ENCODE measurements around the gene CISD3. TPM values are rescaled to one million over a fixed set of nuclear protein-coding genes. Genes with fewer than 3 reads are reported as not detected.

CISD3 gene
- total RNA-seq, 6 experiments from 2014 or later = 34.2 to 88.1 (median 55.1) TPM

- Histone ChIP-seq H3K4me1 (peaks cover 0 to 50% (median 9%) of the 10 kb centered on the region in 4 donors), H3K9me3 (no peaks in the 10 kb centered on the region), H3K4me3 (peak overlapping the region; percentile 48 to 99 (median 99)), H3K36me3 (peaks cover 4 to 21% (median 8%) of the 10 kb centered on the region in 4 donors), H3K27ac (peak overlapping the region; percentile 27 to 78 (median 52)), H3K27me3 (no peaks in the 10 kb centered on the region)
- WGBS (ENCODE audit: insufficient coverage, low coverage, low lambda C conversion rate, missing lambda C conversion rate) = under 1% methylated on average over 36 of the region's 44 CpGs
- DNase-seq (peak; percentile 81 to 87 (median 85)), ATAC-seq (peak; percentile 42 to 62 (median 45))
- intact Hi-C loops (cut with DNase I) = no loop called here
- TF ChIP-seq CTCF (IDR thresholded peaks at IDR 0.05) = no peak
- no peak for TF ChIP-seq POLR2A (IDR thresholded peaks at IDR 0.05)
Observed at GRCh38 chr17:38751808-38752307, 21.7 kb downstream of the CISD3 start.

- ATAC-seq (peak; percentile 77 to 88 (median 84)), DNase-seq (peak; percentile 97 to 99 (median 98))
- no peaks in the 10 kb centered on the region for H3K9me3 ChIP-seq
- H3K4me1 ChIP-seq = peaks cover 0 to 49% (median 9%) of the 10 kb centered on the region in 4 donors
- H3K4me3 ChIP-seq = peak within 1 kb of the TSS; percentile 92 to 99 (median 99)
- WGBS (ENCODE audit: insufficient coverage, low coverage, low lambda C conversion rate, missing lambda C conversion rate) = 0% methylated on average over 37 of the region's 44 CpGs
- TF ChIP-seq POLR2A (IDR thresholded peaks at IDR 0.05) (peak; percentile 54), CTCF (IDR thresholded peaks at IDR 0.05) (no peak)
- peak within 1 kb of the TSS; percentile 70 to 84 (median 80) for H3K27ac ChIP-seq
- H3K27me3 ChIP-seq = no peaks in the 10 kb centered on the region
- H3K36me3 ChIP-seq = peaks cover 4 to 27% (median 12%) of the 10 kb centered on the region in 4 donors
- intact Hi-C loops (cut with DNase I) = no loop called here
Observed at GRCh38 chr17:38752308-38753070, 22.3 kb downstream of the CISD3 start, which contains the start of gene PSMB3. Gene PSMB3 (plus strand): TSS chr17:38752741. CDS start chr17:38752827, 86 bp downstream.

- ATAC-seq (no peak), DNase-seq (no peak)
- no peaks in the 10 kb centered on the region for H3K9me3 ChIP-seq
- WGBS (ENCODE audit: insufficient coverage, low coverage, low lambda C conversion rate, missing lambda C conversion rate) = 5% methylated on average over 16 of the region's 22 CpGs
- H3K36me3 ChIP-seq = peaks cover 8 to 33% (median 16%) of the 10 kb centered on the region in 4 donors
- TF ChIP-seq CTCF (IDR thresholded peaks at IDR 0.05) (no peak), POLR2A (IDR thresholded peaks at IDR 0.05) (no peak)
- no peaks in the 10 kb centered on the region for H3K27me3 ChIP-seq
- peak overlapping the region; percentile 70 to 84 (median 80) for H3K27ac ChIP-seq
- intact Hi-C loops (cut with DNase I) = no loop called here
- peak overlapping the region; percentile 92 to 99 (median 99) for H3K4me3 ChIP-seq
- peaks cover 0 to 45% (median 9%) of the 10 kb centered on the region in 4 donors for H3K4me1 ChIP-seq
Observed at GRCh38 chr17:38753071-38753506, 22.9 kb downstream of the CISD3 start.

GRCh38 chr17:38761612-38762011, 31.5 kb downstream of the CISD3 start:
- Histone ChIP-seq H3K36me3 (peaks cover 13 to 94% (median 35%) of the 10 kb centered on the region in 4 donors), H3K4me3 (no peak overlapping the region), H3K4me1 (no peaks in the 10 kb centered on the region), H3K27me3 (no peaks in the 10 kb centered on the region), H3K27ac (no peak overlapping the region), H3K9me3 (no peaks in the 10 kb centered on the region)
- ATAC-seq (peak in 1 of 4 donors; percentile 42), DNase-seq (no peak)
- intact Hi-C loops (cut with DNase I) = no loop called here
- WGBS (ENCODE audit: insufficient coverage, low coverage, low lambda C conversion rate, missing lambda C conversion rate) = 65% methylated on average over 2 of the region's 4 CpGs
- no peak for TF ChIP-seq POLR2A (IDR thresholded peaks at IDR 0.05)
- TF ChIP-seq CTCF (IDR thresholded peaks at IDR 0.05) = peak in 1 of 4 donors; percentile 16
